Diencephalon (tissue), 1 donor: Measurements from ENCODE around the gene LGALS12. TPM values are rescaled to one million over a fixed set of nuclear protein-coding genes. Genes with fewer than 3 reads are reported as not detected.

Source experiments
- total RNA-seq: library from RNA; depleted of rRNA; stranded (reverse); fragments of >200 nt; gene quantifications from one replicate; pipeline ENCODE4 v1.2.3, GENCODE V29; 2014

LGALS12 gene, protein sequence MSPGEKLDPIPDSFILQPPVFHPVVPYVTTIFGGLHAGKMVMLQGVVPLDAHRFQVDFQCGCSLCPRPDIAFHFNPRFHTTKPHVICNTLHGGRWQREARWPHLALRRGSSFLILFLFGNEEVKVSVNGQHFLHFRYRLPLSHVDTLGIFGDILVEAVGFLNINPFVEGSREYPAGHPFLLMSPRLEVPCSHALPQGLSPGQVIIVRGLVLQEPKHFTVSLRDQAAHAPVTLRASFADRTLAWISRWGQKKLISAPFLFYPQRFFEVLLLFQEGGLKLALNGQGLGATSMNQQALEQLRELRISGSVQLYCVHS
- not detected for total RNA-seq

DNA sequence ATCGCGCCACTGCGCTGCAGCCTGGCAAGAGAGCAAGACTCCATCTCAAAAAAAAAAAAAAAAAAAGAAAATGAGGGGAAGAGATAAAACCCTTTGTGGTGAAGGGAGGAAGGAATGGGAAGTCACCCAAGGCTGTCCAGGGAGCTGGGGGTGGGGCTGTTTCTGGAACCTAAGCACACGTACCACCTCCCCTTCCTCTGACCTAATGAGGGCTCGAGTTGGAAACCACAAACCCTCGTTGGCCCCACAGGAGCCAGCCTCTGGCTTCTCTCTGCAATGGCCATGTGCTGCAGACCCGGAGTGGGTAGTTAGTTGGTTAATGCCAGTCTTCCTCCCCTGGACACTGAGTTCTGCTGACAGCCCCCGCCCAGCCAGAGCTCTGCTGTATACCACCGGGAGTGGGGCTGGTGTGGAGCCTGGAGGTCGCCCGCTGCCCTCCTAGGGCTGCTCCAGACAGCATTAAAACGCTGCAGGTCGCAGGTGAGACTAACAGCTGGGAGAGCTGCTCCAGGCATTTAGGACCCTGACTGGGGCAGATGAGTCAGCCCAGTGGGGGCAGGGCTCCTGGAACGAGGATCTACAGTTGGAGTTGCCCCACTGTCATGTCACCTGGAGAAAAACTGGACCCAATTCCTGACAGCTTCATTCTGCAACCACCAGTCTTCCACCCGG is at the start of gene LGALS12:
LGALS12 (plus strand) TSS at position 228 of the 672 bp plus-strand sequence; CDS start at position 603, 375 bp downstream.

DNA sequence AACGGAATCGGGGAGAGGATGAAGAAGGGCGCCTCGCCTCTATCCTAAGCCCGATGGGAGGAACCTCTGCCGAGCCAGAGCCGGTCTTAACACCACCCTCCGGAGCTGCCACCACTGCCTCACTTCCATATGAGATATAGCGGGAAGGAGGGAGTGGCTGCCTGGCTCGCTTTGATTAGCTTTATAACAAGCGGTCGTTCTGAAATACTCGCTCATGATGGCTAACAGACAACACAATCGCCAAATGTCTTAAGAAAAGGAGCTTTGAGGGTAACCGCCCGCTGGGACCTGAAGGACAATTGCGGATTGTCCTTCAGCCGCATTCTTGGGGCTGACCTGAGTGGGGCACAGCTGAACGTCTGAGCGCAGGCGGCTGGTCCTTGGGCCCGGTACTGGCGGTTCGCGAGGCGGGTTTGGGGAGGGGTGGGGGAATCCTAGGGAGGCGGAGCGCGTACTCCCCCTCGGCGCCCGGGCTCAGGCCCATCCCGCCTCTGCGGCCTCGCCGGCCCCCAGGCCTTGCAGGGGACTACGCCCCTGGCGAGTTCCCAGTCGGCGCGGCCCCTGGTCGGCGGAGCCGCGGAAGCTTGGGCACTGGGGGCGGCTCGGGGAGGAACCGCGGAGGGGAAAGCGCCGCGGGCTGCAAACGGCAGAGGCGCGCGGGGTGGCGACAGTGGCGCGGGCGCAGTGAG is 15.2 kb upstream of the LGALS12 start, which contains the start of gene PLAAT5:
PLAAT5 (minus strand) TSS at position 617 of the 689 bp plus-strand sequence; CDS start at position 484, 133 bp downstream.

DNA sequence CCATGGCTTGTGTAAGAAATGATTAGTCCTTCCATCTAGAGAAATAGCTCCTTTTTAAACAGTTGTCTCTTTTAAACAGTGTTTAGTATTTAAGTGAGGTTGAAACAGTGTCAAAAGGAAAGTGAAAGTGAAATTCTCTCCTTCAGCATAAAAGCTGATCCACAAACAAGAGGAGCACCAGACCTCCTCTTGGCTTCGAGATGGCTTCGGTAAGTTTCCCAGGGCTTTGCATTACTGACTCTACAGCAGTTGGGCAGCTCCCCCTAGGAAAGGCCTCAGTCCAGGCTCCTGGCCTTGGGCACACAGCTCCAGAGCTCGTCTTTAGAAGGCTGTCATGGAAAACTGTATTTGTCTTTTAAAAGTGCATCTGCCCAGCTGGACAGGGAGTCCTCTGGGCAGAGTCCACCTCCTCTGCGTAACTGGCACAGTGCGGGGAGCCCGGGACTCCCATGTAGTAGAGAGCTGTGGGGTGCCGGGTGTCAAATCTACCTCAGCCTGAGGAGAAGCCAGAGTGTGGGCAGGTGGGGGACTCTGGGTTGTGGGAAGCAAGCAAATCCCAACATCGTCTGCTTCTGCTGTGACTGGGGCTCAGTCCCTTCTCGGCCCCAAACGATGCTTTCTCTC is 30.9 kb downstream of the LGALS12 start, which contains the start of gene PLAAT4:
PLAAT4 (plus strand) TSS at position 140 of the 624 bp plus-strand sequence; CDS start at position 201, 61 bp downstream.

DNA sequence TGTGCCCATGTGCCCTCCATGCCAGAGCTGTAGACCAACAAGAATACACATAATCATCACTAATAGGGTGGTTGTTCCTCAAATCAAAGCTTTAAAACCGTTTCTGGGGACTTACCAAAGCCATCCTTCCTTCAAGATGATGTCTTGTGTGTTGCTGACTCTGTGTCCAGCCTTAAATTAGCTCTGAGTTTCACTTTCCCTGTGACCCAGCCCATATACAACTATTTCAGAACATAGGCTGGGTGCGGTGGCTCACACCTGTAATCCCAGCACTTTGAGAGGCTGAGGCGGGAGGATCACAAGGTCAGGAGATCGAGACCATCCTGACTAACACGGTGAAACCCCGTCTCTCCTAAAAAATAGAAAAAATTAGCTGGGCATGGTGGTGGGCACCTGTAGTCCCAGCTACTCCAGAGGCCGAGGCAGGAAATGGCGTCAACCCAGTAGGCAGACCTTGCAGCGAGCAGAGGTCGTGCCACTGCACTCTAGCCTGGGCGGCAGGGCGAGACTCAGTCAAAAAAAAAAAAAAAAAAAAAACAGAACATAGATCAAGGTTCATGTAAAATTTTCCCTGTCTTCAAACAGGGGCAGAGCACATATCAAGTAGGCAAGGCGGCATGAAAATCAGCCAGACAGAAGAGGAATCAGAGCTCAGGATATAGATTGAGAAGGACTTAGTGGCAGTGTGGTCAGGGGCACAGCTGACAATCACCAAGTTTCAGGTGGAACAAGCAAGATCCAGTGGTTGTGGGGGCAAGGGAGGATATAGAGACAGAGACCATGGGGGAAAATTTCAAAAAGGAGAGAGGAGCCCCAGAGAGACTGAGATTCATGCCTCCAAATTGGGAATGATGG is 57.5 kb downstream of the LGALS12 start, which contains the start of gene PLAAT2:
PLAAT2 (minus strand) TSS at position 179 of the 855 bp plus-strand sequence; CDS start at position 124, 55 bp downstream.

Other genes starting within 250 kb of the LGALS12 start
- not detected for gene SLC22A9, start 136.3 kb upstream of the LGALS12 start, total RNA-seq
- 5.5 TPM for gene PLAAT5, start 14.9 kb upstream of the LGALS12 start, total RNA-seq
- 10.6 TPM for gene PLAAT4, start 30.7 kb downstream of the LGALS12 start, total RNA-seq
- gene PLAAT2, start 57.3 kb downstream of the LGALS12 start, total RNA-seq, result not detected
- 14.1 TPM for gene PLAAT3, start 108.3 kb downstream of the LGALS12 start, total RNA-seq
- gene ATL3, start 165.3 kb downstream of the LGALS12 start, total RNA-seq, result 30.9 TPM
- gene RTN3, start 175.4 kb downstream of the LGALS12 start, total RNA-seq, result 391 TPM